GM19397 (cell line): ENCODE measurements around the gene CACNA2D3.

Source experiments
- ATAC-seq: cut with Tn5 transposase; IDR thresholded peaks from one replicate; pipeline ENCODE4 v1.9.1; 2021; ENCODE audit warnings: mild to moderate bottlenecking, moderate library complexity; ENCODE audit not compliant: unreplicated experiment

The CACNA2D3 gene

GRCh38 chr3:54262541-54262940 is 140.2 kb downstream of the CACNA2D3 start:
- ATAC-seq: no peak

DNA sequence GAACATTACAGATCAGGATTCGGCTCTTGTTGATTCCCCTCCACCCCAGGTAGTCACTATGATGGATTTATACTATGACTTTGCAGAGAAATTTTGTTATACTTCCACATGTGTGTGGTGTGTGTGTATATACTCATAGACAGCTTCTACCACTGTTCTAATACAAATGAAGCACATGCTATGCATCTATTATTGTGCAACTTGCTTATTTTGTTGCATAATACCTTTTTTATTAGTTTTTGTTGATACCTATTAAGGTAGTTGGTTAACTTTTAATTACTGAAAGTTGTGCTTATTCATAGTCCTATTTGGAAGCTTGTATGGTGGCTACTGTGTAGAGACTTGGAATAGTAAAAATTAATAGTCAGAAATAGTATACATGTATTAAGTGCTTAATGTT is 140.6 kb downstream of the CACNA2D3 start:
- ATAC-seq: no peak

- no peak for ATAC-seq
Measured at GRCh38 chr3:54264050-54264449, 141.7 kb downstream of the CACNA2D3 start.

- no peak for ATAC-seq
Measured at GRCh38 chr3:54270816-54271526, 148.6 kb downstream of the CACNA2D3 start.

DNA sequence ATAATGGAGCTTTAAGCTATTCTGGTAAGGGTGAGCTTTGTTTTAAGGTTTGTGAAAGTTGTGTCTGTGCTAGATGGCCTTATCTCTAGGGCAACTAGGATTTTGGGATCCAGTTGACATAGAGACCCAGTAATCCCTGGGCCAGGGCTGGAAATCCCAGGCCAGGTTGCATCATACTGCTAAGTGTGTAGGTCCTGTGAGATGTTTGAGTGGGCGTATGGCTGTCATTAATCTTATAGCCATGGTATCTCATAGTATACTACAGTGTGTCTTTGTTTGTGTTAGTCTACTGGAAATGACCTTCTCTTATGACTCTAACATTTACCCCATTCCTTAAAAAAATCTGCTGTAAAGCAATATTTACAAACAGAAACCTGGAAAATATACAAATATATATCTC is 151.4 kb downstream of the CACNA2D3 start:
- ATAC-seq: no peak

DNA sequence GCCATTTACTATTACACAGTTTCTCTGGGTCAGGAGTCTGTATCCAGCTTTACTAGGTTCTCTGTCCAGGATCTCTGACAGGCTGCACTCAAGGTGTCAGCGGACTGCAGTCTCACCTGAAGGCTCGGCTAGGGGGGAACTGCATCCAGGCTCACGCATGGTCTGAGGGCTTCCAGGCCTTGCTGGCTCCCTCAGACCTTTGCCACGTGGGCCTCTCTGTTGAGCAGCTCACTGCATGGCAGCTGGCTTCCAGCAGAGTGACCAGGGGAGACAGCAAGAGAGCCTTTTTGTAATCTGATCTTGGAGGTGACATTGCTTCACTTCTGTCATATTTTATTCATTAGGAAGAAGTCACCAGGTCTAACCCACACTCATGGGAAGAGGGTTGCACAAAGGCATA is 152.3 kb downstream of the CACNA2D3 start:
- ATAC-seq: no peak

DNA sequence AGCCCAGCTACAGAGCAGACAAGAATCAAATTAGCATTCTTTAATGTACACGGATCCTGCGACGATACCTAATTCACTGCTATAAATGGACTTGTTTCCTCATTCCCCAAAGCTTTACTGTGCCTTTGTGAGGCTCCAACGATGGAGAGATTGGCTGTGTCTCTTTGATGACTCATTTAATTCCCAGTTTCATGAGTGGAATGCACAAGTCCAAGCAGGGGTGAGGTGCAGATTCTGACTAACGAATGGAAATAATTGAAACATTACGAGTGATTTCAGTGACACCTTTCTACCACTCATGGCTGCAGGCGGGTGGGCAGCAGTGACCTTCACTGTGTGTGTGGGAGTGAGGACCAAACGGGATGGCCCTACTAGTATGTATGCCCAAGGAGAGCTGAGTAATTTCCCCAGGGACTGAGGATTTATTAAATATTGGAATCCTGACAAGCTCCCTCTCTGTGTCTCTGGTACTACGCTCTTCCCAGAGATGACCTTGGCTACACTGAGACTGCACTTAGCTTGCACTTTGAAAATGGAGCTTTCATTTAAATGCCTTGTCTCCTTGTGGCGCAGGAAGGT is 156.7 kb downstream of the CACNA2D3 start:
- no peak for ATAC-seq

DNA sequence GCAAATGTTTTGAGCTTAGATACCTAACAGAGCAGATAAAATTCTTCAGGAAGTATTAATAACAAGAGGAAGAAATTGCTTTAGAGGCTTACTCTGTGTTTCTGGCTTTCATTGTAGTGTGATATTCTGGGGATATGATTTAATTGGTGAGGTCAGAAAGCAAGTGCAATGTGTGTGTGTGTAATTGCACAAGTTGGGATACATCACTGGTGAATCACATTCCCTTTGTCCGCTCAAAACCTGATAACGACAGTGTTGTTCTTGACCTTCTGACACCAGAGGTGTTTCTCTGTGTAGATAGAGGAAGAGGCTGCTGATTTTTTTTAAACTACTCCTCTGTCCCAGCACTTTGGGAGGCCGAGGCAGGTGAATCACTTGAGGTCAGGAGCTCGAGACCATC is 161.1 kb downstream of the CACNA2D3 start:
- no peak for ATAC-seq

GRCh38 chr3:54294214-54294613 is 171.9 kb downstream of the CACNA2D3 start:
- no peak for ATAC-seq

- ATAC-seq: no peak
Measured at GRCh38 chr3:54296531-54296930, 174.2 kb downstream of the CACNA2D3 start.

GRCh38 chr3:54299169-54299935 is 177.0 kb downstream of the CACNA2D3 start:
- no peak for ATAC-seq

GRCh38 chr3:54303517-54304375 is 181.4 kb downstream of the CACNA2D3 start:
- no peak for ATAC-seq

GRCh38 chr3:54304877-54305276 is 182.5 kb downstream of the CACNA2D3 start:
- no peak for ATAC-seq

DNA sequence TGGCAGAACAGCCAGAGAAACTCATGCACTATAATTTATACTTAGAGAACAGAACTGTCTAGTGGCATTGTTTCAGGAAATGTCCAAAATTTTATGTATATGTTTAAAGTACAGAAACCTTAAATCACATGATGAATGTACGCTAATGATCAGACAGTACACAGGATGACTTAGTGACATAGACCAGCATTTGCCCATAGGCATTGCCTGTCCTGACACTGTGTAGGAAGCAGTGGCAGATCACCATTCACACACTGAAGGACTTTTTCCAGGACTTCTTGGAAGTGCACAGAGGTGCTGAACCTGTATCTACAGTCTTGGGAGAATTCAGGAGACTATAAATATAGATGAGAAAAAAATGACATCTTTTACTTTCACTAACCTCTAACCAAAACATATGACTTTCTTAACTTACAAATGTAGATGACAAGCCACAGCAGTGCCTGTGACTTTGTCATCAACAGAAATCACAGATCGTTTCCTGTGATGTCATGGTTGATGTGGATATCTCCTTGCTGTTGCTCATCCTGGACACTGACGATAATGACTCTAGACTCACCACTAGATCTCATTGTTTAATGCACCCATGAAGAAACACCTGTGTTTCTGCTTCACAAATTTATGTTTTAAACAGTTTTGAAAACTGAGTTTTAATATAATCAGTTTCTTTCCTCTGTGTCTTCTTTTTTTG is 183.2 kb downstream of the CACNA2D3 start:
- no peak for ATAC-seq

- ATAC-seq: no peak
Measured at GRCh38 chr3:54307566-54308180, 185.3 kb downstream of the CACNA2D3 start.

GRCh38 chr3:54309601-54310000 is 187.2 kb downstream of the CACNA2D3 start:
- ATAC-seq: no peak

- ATAC-seq: no peak
Measured at GRCh38 chr3:54311211-54311747, 188.9 kb downstream of the CACNA2D3 start.

DNA sequence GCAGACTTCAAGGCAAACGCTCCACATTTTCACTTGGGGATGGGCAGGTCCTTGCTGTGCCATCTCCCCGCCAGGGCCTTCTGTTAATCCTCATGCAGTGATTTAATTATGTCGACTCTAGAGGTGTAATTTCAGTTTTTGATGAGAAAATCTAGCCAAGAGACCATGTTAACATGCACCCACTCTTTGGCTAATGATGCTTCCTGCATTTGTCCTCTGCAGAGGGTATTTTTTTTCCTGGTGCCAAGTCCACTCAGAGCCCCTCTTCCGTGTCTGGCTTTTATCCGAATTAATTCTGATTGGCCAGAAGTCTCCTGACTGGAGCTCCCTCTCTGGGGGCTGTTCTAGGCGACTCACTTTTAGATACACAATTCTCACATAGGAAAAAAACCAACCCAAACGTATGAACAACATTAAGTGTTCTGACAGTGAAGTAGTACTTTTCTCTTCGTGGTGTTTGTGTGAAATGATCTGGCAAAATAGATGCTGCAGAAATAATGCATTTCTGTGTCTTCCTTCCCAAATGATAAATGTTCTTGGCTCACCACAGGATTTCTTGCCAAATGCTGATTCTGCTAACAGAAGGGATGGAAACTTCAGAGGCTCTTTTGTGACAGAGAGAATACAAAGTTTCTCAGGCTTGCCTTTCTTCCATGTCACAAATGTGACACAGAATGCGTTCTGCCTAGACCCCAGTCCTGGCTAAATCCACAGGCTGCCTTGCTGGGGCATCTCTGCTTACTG is 190.0 kb downstream of the CACNA2D3 start:
- ATAC-seq: no peak

- no peak for ATAC-seq
Measured at GRCh38 chr3:54313418-54313817, 191.1 kb downstream of the CACNA2D3 start.
